Left lung (tissue), 10 donors: Measurements from ENCODE around the gene EEF1AKMT2. TPM values are rescaled to one million over a fixed set of nuclear protein-coding genes. Genes with fewer than 3 reads are reported as not detected.

Experiments
- ATAC-seq: fragments of 200-7000 bp; cut with Tn5 transposase; one replicate; pipeline ENCODE4 v1.9.1; 2020; ENCODE audit warnings: moderate library complexity
- DNase-seq, 4 donors: peaks; one replicate each; pipeline ENCODE4 v3.0.0-alpha.2; 2013 to 2020
- H3K27ac ChIP-seq, 2 donors: fragments of 200-600 bp; sonication (generic) in 1 of 2; one replicate each; pipeline versions ENCODE4 v1.5.0 to v1.8.0; 2020 to 2021
- H3K27me3 ChIP-seq, 2 donors: fragments of 200-600 bp; sonication (generic) in 1 of 2; one replicate each; pipeline versions ENCODE4 v1.5.0 to v1.8.0; 2020 to 2021
- H3K36me3 ChIP-seq, 2 donors: fragments of 200-600 bp; sonication (generic) in 1 of 2; one replicate each; pipeline versions ENCODE4 v1.5.0 to v1.8.0; 2020 to 2021
- H3K4me1 ChIP-seq, 2 donors: fragments of 200-600 bp; one replicate each; pipeline ENCODE4 v1.8.0; 2021
- H3K4me3 ChIP-seq, 2 donors: fragments of 200-600 bp; sonication (generic) in 1 of 2; one replicate each; pipeline versions ENCODE4 v1.5.0 to v1.8.0; 2020 to 2021; ENCODE audit warnings: mild to moderate bottlenecking in 1 of 2
- H3K9me3 ChIP-seq, 2 donors: fragments of 200-600 bp; sonication (generic) in 1 of 2; one replicate each; pipeline versions ENCODE4 v1.5.0 to v1.8.0; 2020 to 2021
- intact Hi-C, 2 donors: fragments of 100-400 bp; cut with DNase I; formaldehyde crosslinking; loops; one replicate each; pipeline versions ENCODE4 v1.11.2 to v1.14.2; 2022
- polyA plus RNA-seq, 6 donors: library from polyadenylated mRNA; unstranded; fragments of 120-200 nt; gene quantifications; one replicate each; pipeline ENCODE4 v1.2.1, GENCODE V29; 2013; ENCODE audit not compliant: insufficient read length in 6 of 6
- total RNA-seq, 2 donors: library from RNA; stranded (reverse); fragmentation: NEBNext Ultra II Directional; extraction: Animal tissue kit (Norgen Biotek cat#: 25700); gene quantifications; one replicate each; pipeline ENCODE4 v1.2.1, GENCODE V29; 2021
- TF ChIP-seq, protein P1 (sequence below), 2 donors: fragments of 200-600 bp; sonication (generic) in 1 of 2; IDR thresholded peaks; one replicate each; pipeline versions ENCODE4 v1.5.0 to v1.8.0; 2021; ENCODE audit warnings: antibody characterized with exemption in 2 of 2
- donor health status: DM: no; HTN: yes; CAD: no.
- donor health status: DM: no; HTN: no; CAD: no.

Gene EEF1AKMT2
- total and polyA plus RNA-seq, 8 donors = 14.9 to 43.2 (median 35.2) TPM

DNA sequence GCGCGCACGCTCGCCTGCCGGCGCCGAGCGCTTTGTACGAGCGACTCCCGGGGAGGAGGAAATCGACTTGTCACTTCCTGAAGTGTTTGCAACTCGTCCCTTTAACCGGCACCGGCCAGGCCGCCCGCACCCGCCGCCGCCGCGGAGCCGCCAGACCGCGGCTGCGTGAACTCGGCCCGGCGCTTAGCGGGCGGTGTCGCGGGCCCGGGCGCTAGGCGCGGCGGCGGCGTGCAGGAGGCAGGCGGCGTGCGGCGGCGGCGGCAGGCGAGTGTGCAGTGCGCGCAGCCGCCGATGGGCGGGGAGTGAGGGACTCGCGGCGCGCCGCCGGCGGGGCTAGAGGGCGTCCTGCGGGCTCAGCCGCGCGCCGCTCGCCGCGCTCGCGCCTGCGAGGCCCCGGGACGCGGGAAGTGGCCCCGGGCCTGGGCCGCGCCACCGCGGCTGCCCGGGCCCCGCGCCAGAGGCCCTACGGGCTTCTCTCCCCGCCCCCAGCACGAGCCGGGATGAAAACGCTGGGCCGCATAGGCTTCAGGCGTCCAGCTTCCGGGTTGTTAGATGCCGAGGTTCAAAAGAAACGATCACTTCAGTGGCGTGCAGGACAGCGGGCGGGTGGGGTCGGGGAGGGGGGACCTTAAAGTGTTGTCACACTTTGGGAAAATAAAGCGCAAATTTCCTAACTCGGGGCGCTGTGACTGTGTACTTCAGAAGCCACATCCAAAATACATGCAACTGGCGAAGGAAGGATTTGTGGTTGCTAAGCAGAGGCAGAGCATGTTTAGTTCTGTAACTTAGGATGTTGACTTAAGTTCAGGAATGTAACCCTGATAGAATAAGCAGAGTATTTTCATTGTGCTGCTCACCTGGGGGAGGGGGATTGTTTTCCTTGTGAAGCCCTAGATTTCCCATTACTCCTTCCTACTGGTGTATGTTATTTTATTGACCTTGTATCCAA, 47.3 kb downstream of the EEF1AKMT2 start, which contains the start of gene FAM53B:
Gene FAM53B, minus strand, starts transcription at position 277 of the 949 bp plus-strand sequence. CDS start 37,665 bp downstream, outside the sequence.
- H3K4me1 ChIP-seq = peaks cover 37 to 46% of the 10 kb centered on the region in 2 donors
- ATAC-seq = peak; percentile 63
- H3K36me3 ChIP-seq = no peaks in the 10 kb centered on the region
- peak; percentile 81 to 97 (median 88) for DNase-seq
- peak within 1 kb of the TSS; percentile 65 to 83 for H3K4me3 ChIP-seq
- H3K9me3 ChIP-seq = no peaks in the 10 kb centered on the region
- peak within 1 kb of the TSS; percentile 82 to 93 for H3K27ac ChIP-seq
- intact Hi-C loops = loop anchor here in 1 of 2 donors (5.0 kb wide), 2 partner anchors 112 to 212 kb away; no protein-coding TSS in a partner anchor
- H3K27me3 ChIP-seq = no peaks in the 10 kb centered on the region
- TF ChIP-seq, protein P1, sequence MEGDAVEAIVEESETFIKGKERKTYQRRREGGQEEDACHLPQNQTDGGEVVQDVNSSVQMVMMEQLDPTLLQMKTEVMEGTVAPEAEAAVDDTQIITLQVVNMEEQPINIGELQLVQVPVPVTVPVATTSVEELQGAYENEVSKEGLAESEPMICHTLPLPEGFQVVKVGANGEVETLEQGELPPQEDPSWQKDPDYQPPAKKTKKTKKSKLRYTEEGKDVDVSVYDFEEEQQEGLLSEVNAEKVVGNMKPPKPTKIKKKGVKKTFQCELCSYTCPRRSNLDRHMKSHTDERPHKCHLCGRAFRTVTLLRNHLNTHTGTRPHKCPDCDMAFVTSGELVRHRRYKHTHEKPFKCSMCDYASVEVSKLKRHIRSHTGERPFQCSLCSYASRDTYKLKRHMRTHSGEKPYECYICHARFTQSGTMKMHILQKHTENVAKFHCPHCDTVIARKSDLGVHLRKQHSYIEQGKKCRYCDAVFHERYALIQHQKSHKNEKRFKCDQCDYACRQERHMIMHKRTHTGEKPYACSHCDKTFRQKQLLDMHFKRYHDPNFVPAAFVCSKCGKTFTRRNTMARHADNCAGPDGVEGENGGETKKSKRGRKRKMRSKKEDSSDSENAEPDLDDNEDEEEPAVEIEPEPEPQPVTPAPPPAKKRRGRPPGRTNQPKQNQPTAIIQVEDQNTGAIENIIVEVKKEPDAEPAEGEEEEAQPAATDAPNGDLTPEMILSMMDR (IDR thresholded peaks at IDR 0.05) = no peak

DNA sequence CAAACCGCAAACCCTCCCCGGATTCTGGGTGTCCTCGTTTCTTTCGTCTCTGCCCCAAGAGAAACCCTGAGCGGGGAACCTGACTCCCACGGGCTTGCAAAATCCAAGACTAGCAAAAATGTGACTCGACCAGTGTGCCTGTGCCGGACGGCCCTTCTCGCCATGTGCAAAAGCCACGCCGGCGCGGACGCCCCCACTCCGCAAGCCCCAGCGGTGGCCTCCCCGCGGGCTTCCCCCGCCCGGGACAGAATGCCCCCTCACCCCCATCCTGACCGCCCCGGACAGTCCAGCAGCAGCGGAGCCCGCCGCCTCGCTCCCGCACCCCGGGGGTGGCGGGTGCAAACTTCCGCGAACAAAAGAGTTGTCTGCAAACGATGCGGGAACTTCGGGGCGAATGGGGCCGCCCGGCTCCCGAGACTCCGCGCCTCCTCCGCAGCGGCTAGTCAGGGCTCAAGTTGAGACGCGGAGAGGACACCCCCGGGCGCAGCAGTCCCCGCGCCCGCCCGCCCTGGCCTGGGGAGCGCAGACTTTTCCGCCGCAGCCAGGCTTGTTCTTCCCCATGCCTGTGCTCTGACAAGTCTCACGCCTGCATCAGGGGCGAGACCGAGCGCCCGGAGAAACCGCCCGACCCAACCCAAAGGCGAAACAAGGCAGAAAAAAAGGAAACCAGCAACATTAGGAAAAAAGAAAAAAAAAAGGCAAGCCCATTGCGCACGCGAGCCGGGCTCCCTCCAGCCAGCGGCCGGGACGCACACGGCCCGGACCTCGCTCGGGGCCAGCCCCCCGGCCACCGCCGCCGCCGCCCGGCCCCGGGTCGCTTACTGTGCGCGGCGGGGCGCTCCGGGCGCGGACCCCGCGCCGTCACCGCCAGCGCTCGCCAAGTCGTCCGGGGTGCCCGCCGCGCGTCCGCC, 48.2 kb downstream of the EEF1AKMT2 start:
- peaks cover 46 to 55% of the 10 kb centered on the region in 2 donors for H3K4me1 ChIP-seq
- peak overlapping the region; percentile 65 to 83 for H3K4me3 ChIP-seq
- intact Hi-C loops = loop anchor here in 1 of 2 donors (5.0 kb wide), 2 partner anchors 111 to 211 kb away; no protein-coding TSS in a partner anchor
- no peaks in the 10 kb centered on the region for H3K36me3 ChIP-seq
- DNase-seq (peak in 1 of 4 donors; percentile 89), ATAC-seq (peak; percentile 7)
- TF ChIP-seq, protein P1 (IDR thresholded peaks at IDR 0.05) = no peak
- no peaks in the 10 kb centered on the region for H3K9me3 ChIP-seq
- no peaks in the 10 kb centered on the region for H3K27me3 ChIP-seq
- peak overlapping the region; percentile 72 to 93 for H3K27ac ChIP-seq

DNA sequence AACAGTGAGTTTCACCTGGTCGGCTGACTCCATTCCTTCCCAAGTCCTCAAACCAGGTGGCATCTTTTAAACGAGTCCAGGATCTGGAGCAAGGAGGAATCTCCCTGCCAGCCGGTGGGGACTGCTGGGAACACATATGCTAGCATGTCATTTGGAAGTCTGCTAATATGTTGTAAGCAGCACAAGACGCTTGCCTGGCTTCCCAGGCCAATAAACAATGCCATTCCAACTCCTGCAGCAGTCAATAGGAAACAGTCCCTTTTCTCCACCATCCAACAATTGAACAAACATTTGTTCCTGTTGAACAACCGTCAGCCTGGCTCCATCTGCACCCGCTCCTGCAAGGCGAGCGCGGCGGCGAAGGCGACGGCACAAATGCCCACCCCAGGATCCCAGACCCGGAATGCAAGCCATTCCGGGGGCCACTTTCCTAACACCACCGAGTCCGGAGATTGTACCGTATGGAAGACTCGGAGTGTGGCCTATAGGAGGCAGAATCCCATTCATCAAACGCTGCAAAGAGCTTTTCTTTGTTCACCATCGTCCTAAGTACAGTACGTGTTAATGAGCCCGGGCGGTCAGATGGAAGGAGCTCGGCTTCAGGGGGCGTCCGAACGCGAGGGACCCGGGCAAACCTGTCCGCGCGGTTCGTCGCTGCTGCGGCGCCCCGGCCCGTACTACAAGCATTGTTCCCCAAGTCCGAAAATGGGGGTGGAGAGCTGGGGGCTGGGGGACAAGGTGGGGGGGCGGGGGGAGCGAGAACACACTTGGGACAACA, 49.1 kb downstream of the EEF1AKMT2 start:
- intact Hi-C loops = loop anchor here in 1 of 2 donors (5.0 kb wide), 2 partner anchors 110 to 210 kb away; no protein-coding TSS in a partner anchor
- H3K4me1 ChIP-seq = peaks cover 52 to 62% of the 10 kb centered on the region in 2 donors
- DNase-seq = peak in 2 of 4 donors; percentile 64 to 81
- H3K4me3 ChIP-seq = peak overlapping the region; percentile 65 to 83
- no peaks in the 10 kb centered on the region for H3K27me3 ChIP-seq
- no peaks in the 10 kb centered on the region for H3K36me3 ChIP-seq
- H3K9me3 ChIP-seq = no peaks in the 10 kb centered on the region
- H3K27ac ChIP-seq = peak overlapping the region; percentile 72 to 93
- TF ChIP-seq, protein P1 (IDR thresholded peaks at IDR 0.05) = no peak
- peak; percentile 7 for ATAC-seq

DNA sequence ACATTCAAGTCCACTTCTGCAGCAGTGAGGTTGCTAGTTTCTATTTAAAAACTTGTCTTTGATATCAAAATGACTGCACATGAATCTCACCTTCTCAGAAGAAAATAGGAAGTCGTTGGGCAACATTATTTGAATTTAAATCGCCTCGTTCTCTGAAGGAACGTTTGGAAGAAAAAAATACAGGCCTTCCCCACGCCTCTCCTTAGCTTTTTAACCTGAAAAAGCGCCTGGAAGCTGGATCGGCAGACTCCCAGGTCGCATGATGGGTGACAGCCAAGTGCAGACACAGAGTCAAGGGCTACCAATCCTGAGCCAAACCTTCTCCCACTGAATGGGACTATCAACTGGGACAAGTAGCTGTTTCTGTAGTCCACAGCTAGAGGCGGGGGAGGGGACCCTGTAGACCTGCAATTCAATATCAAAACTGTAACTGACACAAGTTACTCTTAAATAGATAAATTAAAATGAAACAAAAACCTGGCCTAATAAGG, 49.7 kb downstream of the EEF1AKMT2 start:
- intact Hi-C loops = loop anchor here in 1 of 2 donors (5.0 kb wide), 2 partner anchors 110 to 210 kb away; no protein-coding TSS in a partner anchor
- H3K9me3 ChIP-seq = no peaks in the 10 kb centered on the region
- no peaks in the 10 kb centered on the region for H3K27me3 ChIP-seq
- TF ChIP-seq, protein P1 (IDR thresholded peaks at IDR 0.05) = no peak
- peaks cover 58 to 69% of the 10 kb centered on the region in 2 donors for H3K4me1 ChIP-seq
- peak overlapping the region; percentile 72 to 93 for H3K27ac ChIP-seq
- peak overlapping the region; percentile 65 to 83 for H3K4me3 ChIP-seq
- DNase-seq (no peak), ATAC-seq (peak; percentile 8)
- no peaks in the 10 kb centered on the region for H3K36me3 ChIP-seq
